GM18499 (cell line): ENCODE measurements around the gene SARNP.
"Not testable (repeated sequence)": the region's sequence is repeated elsewhere in the genome, so short reads cannot be mapped to it uniquely, and the experiment has no call there.

Experiments
- ATAC-seq: cut with Tn5 transposase; IDR thresholded peaks from one replicate; pipeline ENCODE4 v1.9.1; 2021; ENCODE audit warnings: moderate number of reproducible peaks; ENCODE audit not compliant: insufficient read depth, unreplicated experiment

Gene SARNP

GRCh38 chr12:55817345-55818139 lies at the start of gene SARNP, which contains the start of gene ORMDL2:
SARNP (minus strand) TSS chr12:55817724; CDS start chr12:55817701, 23 bp downstream.
ORMDL2 (plus strand) TSS chr12:55818041; CDS start chr12:55819000, 959 bp downstream.
- peak; percentile 94 for ATAC-seq

- ATAC-seq: not testable (repeated sequence)
Measured at GRCh38 chr12:55866454-55867004, 49.0 kb upstream of the SARNP start.

GRCh38 chr12:55865327-55865726 lies 47.8 kb upstream of the SARNP start:
- no peak for ATAC-seq

GRCh38 chr12:55862931-55863330 lies 45.4 kb upstream of the SARNP start:
- not testable (repeated sequence) for ATAC-seq

- ATAC-seq: no peak
Measured at GRCh38 chr12:55862286-55862685, 44.8 kb upstream of the SARNP start.

- ATAC-seq: no peak
Measured at GRCh38 chr12:55861871-55862270, 44.3 kb upstream of the SARNP start.

- ATAC-seq: no peak
Measured at GRCh38 chr12:55861396-55861795, 43.9 kb upstream of the SARNP start.

GRCh38 chr12:55852740-55853139 lies 35.2 kb upstream of the SARNP start:
- ATAC-seq: no peak

GRCh38 chr12:55850893-55851292 lies 33.4 kb upstream of the SARNP start:
- ATAC-seq: no peak

- no peak for ATAC-seq
Measured at GRCh38 chr12:55850401-55850800, 32.9 kb upstream of the SARNP start.

- ATAC-seq: no peak
Measured at GRCh38 chr12:55849616-55850343, 32.3 kb upstream of the SARNP start.

- no peak for ATAC-seq
Measured at GRCh38 chr12:55847603-55848291, 30.2 kb upstream of the SARNP start.

GRCh38 chr12:55847033-55847432 lies 29.5 kb upstream of the SARNP start:
- no peak for ATAC-seq

GRCh38 chr12:55845785-55846496 lies 28.4 kb upstream of the SARNP start:
- ATAC-seq: no peak

- ATAC-seq: no peak
Measured at GRCh38 chr12:55845361-55845760, 27.8 kb upstream of the SARNP start.

GRCh38 chr12:55844961-55845360 lies 27.4 kb upstream of the SARNP start:
- ATAC-seq: no peak

- ATAC-seq: no peak
Measured at GRCh38 chr12:55843431-55843830, 25.9 kb upstream of the SARNP start.

GRCh38 chr12:55842681-55843429 lies 25.3 kb upstream of the SARNP start, which contains the start of gene MMP19:
MMP19 (minus strand) TSS chr12:55842936; CDS start chr12:55842830, 106 bp downstream.
- ATAC-seq: no peak
